ENCODE data around the gene RETSAT. TPM values are rescaled to one million over a fixed set of nuclear protein-coding genes. Genes with fewer than 3 reads are reported as not detected.

Gene RETSAT
- total and polyA plus RNA-seq, 2 of the 4 experiments (the other 2 are of a cell fraction): 25.6 to 32.3 TPM

GRCh38 chr2:85342156-85342555 lies 12.2 kb downstream of the RETSAT start:
- in situ Hi-C loops (cut with MboI; ENCODE audit: low sequenced_read_pairs) (no loop called here), intact Hi-C loops (cut with micrococcal nuclease) (loop anchor here (2.0 kb wide), 1 partner anchor 25 kb away; no protein-coding TSS in a partner anchor), dilution Hi-C loops (cut with HindIII; ENCODE audit: low sequenced_read_pairs, unreplicated experiment) (no loop called here)
- ATAC-seq (ENCODE audit: low read depth): no peak
- Histone ChIP-seq H2AK9ac (replicated peaks; ENCODE audit: low read depth, low read length, poor library complexity) (no peak overlapping the region), H4K20me1 (ENCODE audit: insufficient read depth, low read length) (no peaks in the 10 kb centered on the region), H3K4me1 (ENCODE audit: control insufficient read depth, insufficient read depth, low read length) (no peaks in the 10 kb centered on the region), H2BK120ac (ENCODE audit: low read depth, low read length) (no peak overlapping the region), H4K5ac (ENCODE audit: low read depth, low read length) (no peak overlapping the region), H3K18ac (ENCODE audit: low read depth, low read length) (no peak overlapping the region), H3K4me2 (ENCODE audit: low read depth, low read length) (no peak overlapping the region), H2AFZ (replicated peaks; ENCODE audit: low read length, poor library complexity) (no peak overlapping the region), H3K36me3 (ENCODE audit: control insufficient read depth, insufficient read depth, low read length) (peaks cover 26% of the 10 kb centered on the region), H2AK5ac (ENCODE audit: low read depth, low read length) (no peak overlapping the region), H3K9me3 (ENCODE audit: control insufficient read depth, insufficient read depth, low read length) (no peaks in the 10 kb centered on the region), H4K91ac (ENCODE audit: insufficient read depth, low read depth, low read length) (no peak overlapping the region), H2BK20ac (ENCODE audit: low read depth, low read length) (no peak overlapping the region), H3K4ac (ENCODE audit: low read depth, low read length) (no peak overlapping the region), H4K8ac (ENCODE audit: low read depth in 2 of 2, low read length in 2 of 2) (no peak overlapping the region), H3K27ac (ENCODE audit: insufficient read depth, low read length) (no peak overlapping the region), H3K9ac (ENCODE audit: low read depth, low read length) (no peak overlapping the region), H2BK15ac (ENCODE audit: low read depth, low read length) (no peak overlapping the region), H3K4me3 (ENCODE audit: insufficient read depth, low read depth, low read length) (no peak overlapping the region), H2BK5ac (ENCODE audit: low read depth, low read length, poor library complexity, severe bottlenecking) (no peak overlapping the region), H3K14ac (replicated peaks; ENCODE audit: low read depth, low read length) (no peak overlapping the region), H3K79me1 (ENCODE audit: low read depth in 1 of 2, low read length in 2 of 2) (no peaks in the 10 kb centered on the region), H3K9me1 (ENCODE audit: insufficient read depth, low read length) (no peaks in the 10 kb centered on the region; the same call in 1 of the 2 replicates), H3K56ac (ENCODE audit: extremely low read depth, insufficient read depth, low read length) (no peak overlapping the region), H3K23ac (ENCODE audit: low read depth, low read length) (no peak overlapping the region), H3K27me3 (ENCODE audit: control insufficient read depth, insufficient read depth, low read length) (peaks cover 6% of the 10 kb centered on the region)
- WGBS, 2 experiments (ENCODE audit: extremely low coverage in 2 of 2, insufficient read length in 1 of 2): no CpG with 5 or more reads among the region's 3 CpGs
- TF ChIP-seq CHD1 (IDR thresholded peaks at IDR 0.05; ENCODE audit: low read depth, low read length) (no peak), FOS (IDR thresholded peaks at IDR 0.05; ENCODE audit: low read depth, low read length) (no peak)
- DNase-seq: no peak
- ChIA-PET POLR2A (ENCODE audit: unreplicated experiment) (no interaction called here), CTCF (no interaction called here)
- no TSS peak for BruUV-seq (replicated peaks)

All from IMR-90 (cell line).